ENCODE results near the gene TNS2. TPM values are rescaled to one million over a fixed set of nuclear protein-coding genes. Genes with fewer than 3 reads are reported as not detected.

Gene TNS2
- total and polyA plus RNA-seq, 9 of the 15 experiments (the other 6 are each of a cell fraction or from before 2014, with no cell fraction given): 0.28 to 3.1 (median 1.2) TPM; not detected in 1

DNA sequence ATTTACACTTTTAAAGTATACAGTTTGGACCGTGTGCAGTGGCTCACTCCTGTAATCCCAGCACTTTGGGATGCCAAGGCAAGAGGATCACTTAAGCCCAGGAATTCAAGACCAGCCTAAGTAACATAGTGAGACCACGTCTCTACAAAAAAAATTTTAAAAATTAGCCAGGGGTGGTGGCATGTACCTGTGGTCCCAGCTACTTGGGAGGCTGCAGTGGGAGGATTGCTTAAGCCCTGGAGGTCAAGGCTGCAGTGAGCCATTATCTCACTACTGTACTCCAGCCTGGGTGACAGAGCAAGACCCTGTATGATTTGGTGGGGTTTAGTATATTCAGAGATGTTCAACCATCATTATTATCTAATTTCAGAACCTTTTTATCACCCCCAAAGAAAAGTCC lies 38.9 kb upstream of the TNS2 start:
- Histone ChIP-seq H3K9me1 (ENCODE audit: control insufficient read depth, insufficient read depth, low read length) (no peaks in the 10 kb centered on the region), H3K36me3 (ENCODE audit: control insufficient read depth, insufficient read depth, low read length) (peaks cover 82% of the 10 kb centered on the region), H3K4me2 (ENCODE audit: insufficient read depth, low read length) (peak overlapping the region; percentile 38; the same call in 1 of the 2 replicates), H3K4me3 (no peak overlapping the region), H3K9ac (ENCODE audit: insufficient read depth in 1 of 2, low read depth in 2 of 2, low read length in 2 of 2) (peak overlapping the region; percentile 20 to 70; a peak in 1 of 4 replicates), H4K20me1 (replicated peaks; ENCODE audit: control insufficient read depth, insufficient read depth, low read length) (peaks cover 57% of the 10 kb centered on the region), H3K27ac (ENCODE audit: extremely low read depth, low read depth, low read length) (peak overlapping the region; percentile 13; the same call in 1 of the 3 replicates), H3K27me3 (ENCODE audit: control insufficient read depth in 2 of 2, insufficient read depth in 2 of 2, low read length in 2 of 2) (no peaks in the 10 kb centered on the region), H3K79me2 (ENCODE audit: control insufficient read depth, insufficient read depth, low read length) (peaks cover 97% of the 10 kb centered on the region), H3K4me1 (replicated peaks in 1 of 2; ENCODE audit: control insufficient read depth in 2 of 2, insufficient read depth in 2 of 2, low read length in 2 of 2) (peaks cover 9 to 22% of the 10 kb centered on the region in 2 experiments; a peak in 2 of 5 replicates), H2AFZ (ENCODE audit: low read depth, low read length) (no peak overlapping the region), H3K9me3 (replicated peaks; ENCODE audit: control insufficient read depth, insufficient read depth, low read depth, low read length) (no peaks in the 10 kb centered on the region)
- intact Hi-C loops (cut with micrococcal nuclease) (no loop called here), in situ Hi-C loops (cut with MboI) (no loop called here)
- ATAC-seq (no peak), FAIRE-seq (no peak), DNase-seq (ENCODE audit: extremely low read depth in 1 of 4, low spot score in 3 of 4) (peak in 1 of 4 experiments; percentile 14)
- TF ChIP-seq IFI16 (CRISPR knock-in tag; IDR thresholded peaks at IDR 0.05) (no peak), SIN3A (IDR thresholded peaks at IDR 0.05; ENCODE audit: borderline replicate concordance in 2 of 2, control insufficient read depth in 1 of 2, low read depth in 2 of 2, low read length in 2 of 2) (no peak), EP400 (IDR thresholded peaks at IDR 0.05) (no peak), PREB (CRISPR knock-in tag; IDR thresholded peaks at IDR 0.05) (no peak), ZNF121 (CRISPR knock-in tag; conservative IDR thresholded peaks at IDR 0.05) (no peak), GTF2E2 (tag; IDR thresholded peaks at IDR 0.05) (no peak), MYNN (IDR thresholded peaks at IDR 0.05) (no peak), MYNN (CRISPR knock-in tag; IDR thresholded peaks at IDR 0.05) (no peak)
- TF ChIP-seq, protein P1, sequence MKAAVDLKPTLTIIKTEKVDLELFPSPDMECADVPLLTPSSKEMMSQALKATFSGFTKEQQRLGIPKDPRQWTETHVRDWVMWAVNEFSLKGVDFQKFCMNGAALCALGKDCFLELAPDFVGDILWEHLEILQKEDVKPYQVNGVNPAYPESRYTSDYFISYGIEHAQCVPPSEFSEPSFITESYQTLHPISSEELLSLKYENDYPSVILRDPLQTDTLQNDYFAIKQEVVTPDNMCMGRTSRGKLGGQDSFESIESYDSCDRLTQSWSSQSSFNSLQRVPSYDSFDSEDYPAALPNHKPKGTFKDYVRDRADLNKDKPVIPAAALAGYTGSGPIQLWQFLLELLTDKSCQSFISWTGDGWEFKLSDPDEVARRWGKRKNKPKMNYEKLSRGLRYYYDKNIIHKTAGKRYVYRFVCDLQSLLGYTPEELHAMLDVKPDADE (conservative IDR thresholded peaks at IDR 0.05; ENCODE audit: control insufficient read depth, low read depth, low read length): no peak
- TF ChIP-seq, protein P2, sequence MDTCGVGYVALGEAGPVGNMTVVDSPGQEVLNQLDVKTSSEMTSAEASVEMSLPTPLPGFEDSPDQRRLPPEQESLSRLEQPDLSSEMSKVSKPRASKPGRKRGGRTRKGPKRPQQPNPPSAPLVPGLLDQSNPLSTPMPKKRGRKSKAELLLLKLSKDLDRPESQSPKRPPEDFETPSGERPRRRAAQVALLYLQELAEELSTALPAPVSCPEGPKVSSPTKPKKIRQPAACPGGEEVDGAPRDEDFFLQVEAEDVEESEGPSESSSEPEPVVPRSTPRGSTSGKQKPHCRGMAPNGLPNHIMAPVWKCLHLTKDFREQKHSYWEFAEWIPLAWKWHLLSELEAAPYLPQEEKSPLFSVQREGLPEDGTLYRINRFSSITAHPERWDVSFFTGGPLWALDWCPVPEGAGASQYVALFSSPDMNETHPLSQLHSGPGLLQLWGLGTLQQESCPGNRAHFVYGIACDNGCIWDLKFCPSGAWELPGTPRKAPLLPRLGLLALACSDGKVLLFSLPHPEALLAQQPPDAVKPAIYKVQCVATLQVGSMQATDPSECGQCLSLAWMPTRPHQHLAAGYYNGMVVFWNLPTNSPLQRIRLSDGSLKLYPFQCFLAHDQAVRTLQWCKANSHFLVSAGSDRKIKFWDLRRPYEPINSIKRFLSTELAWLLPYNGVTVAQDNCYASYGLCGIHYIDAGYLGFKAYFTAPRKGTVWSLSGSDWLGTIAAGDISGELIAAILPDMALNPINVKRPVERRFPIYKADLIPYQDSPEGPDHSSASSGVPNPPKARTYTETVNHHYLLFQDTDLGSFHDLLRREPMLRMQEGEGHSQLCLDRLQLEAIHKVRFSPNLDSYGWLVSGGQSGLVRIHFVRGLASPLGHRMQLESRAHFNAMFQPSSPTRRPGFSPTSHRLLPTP (IDR thresholded peaks at IDR 0.05; ENCODE audit: borderline replicate concordance, extremely low read depth, insufficient read length): no peak
- ChIA-PET CTCF (ENCODE audit: low intra/inter-chr PET ratio) (no interaction called here), POLR2A (interaction anchor here (1.1 to 2.1 kb wide), 5 partner anchors 8 to 20 kb away, joined by 4 to 7 read pairs (median 5); no protein-coding TSS in a partner anchor)
- no TSS peak for BruUV-seq (replicated peaks)
- 62% methylated on average over 2 of the region's 2 CpGs for WGBS (ENCODE audit: insufficient coverage, low coverage, missing lambda C conversion rate)
